Heart right ventricle (tissue), 16 donors: ENCODE data around the gene BNC2. TPM values are rescaled to one million over a fixed set of nuclear protein-coding genes. Genes with fewer than 3 reads are reported as not detected.

Experiments used
- ATAC-seq, 8 donors: fragments of 200-7000 bp; cut with Tn5 transposase; one replicate each; pipeline ENCODE4 v1.9.1; 2020; ENCODE audit warnings: mild to moderate bottlenecking in 8 of 8, moderate library complexity in 8 of 8, moderate number of reproducible peaks in 1 of 8
- DNase-seq, 2 donors: peaks; one replicate each; pipeline ENCODE4 v3.0.0-alpha.2; 2020
- H3K27ac ChIP-seq, 10 donors: fragments of 200-600 bp; sonication (generic) in 2 of 10; one replicate each; pipeline versions ENCODE4 v1.5.0 to v1.8.0; 2020 to 2022; ENCODE audit warnings: mild to moderate bottlenecking in 3 of 10
- H3K27me3 ChIP-seq, 7 donors: fragments of 200-600 bp; one replicate each; pipeline ENCODE4 v1.8.0; 2021 to 2022; ENCODE audit warnings: mild to moderate bottlenecking in 2 of 7
- H3K36me3 ChIP-seq, 9 donors: fragments of 200-600 bp; sonication (generic) in 1 of 9; one replicate each; pipeline versions ENCODE4 v1.5.0 to v1.8.0; 2020 to 2022; ENCODE audit warnings: mild to moderate bottlenecking in 2 of 9
- H3K4me1 ChIP-seq, 9 donors: fragments of 200-600 bp; sonication (generic) in 1 of 9; one replicate each; pipeline versions ENCODE4 v1.5.0 to v1.8.0; 2020 to 2022; ENCODE audit warnings: mild to moderate bottlenecking in 4 of 9
- H3K4me3 ChIP-seq, 10 donors: fragments of 200-600 bp; sonication (generic) in 2 of 10; one replicate each; pipeline versions ENCODE4 v1.5.0 to v1.8.0; 2020 to 2022; ENCODE audit warnings: mild to moderate bottlenecking in 7 of 10, moderate library complexity in 2 of 10
- H3K9me3 ChIP-seq, 11 donors: fragments of 200-600 bp in 10 of 11; sonication (generic) in 2 of 11; one replicate each; pipeline versions ENCODE4 v1.5.0 to v1.8.0; 2013 to 2022; ENCODE audit warnings: mild to moderate bottlenecking in 2 of 11, control low read depth in 1 of 11, moderate library complexity in 1 of 11
- WGBS, 2 donors: extraction: QIAGEN DNeasy Blood & Tissue Kit; methylation state at CpG; one replicate each; pipeline ENCODE4 v1.1.7; 2013; ENCODE audit warnings: inconsistent platforms in 1 of 2; 5-methylcytosine and 5-hydroxymethylcytosine counted together
- intact Hi-C, 10 donors: fragments of 100-400 bp; cut with DNase I; formaldehyde crosslinking; loops; one replicate each; pipeline versions ENCODE4 v1.11.1 to v1.14.2; 2022
- polyA plus RNA-seq, 2 donors: library from polyadenylated mRNA; stranded (reverse); fragments of 200-250 nt; gene quantifications; one replicate each; pipeline ENCODE4 v1.2.3, GENCODE V29; 2013
- total RNA-seq, 10 donors: library from RNA; stranded (reverse); fragmentation: NEBNext Ultra II Directional in 3 of 10; extraction: Animal tissue kit (Norgen Biotek cat#: 25700) in 3 of 10; gene quantifications; one replicate each; pipeline versions ENCODE4 v1.2.1 to v1.2.4, GENCODE V29; 2021 to 2023
- TF ChIP-seq, protein P1 (sequence below), 9 donors: fragments of 200-600 bp; sonication (generic) in 2 of 9; IDR thresholded peaks; one replicate each; pipeline versions ENCODE4 v1.5.0 to v1.8.0; 2021 to 2022; ENCODE audit warnings: antibody characterized with exemption in 9 of 9, mild to moderate bottlenecking in 5 of 9, moderate library complexity in 1 of 9
- donor health status: Arrhythmogenic right ventricular cardiomyopathy.
- donor health status: ischemic (EF 13 %, LVEDD 7.1; RV severe dilation, severe dysfunction).
- donor health status: healthy with polysubstance abuse.
- donor health status: DM: no; HTN: yes; CAD: no.
- donor health status: DM: no; HTN: no; CAD: no.
- donor health status: ischemic (EF 25% LVEDD 6.9; RV normal size, moderate dysfunction).
- donor health status: ischemic (EF 25% LVEDD 5.7; RV mildly dilated, moderate dysfunction).
- donor health status: healthy.
- donor health status: DM: yes; HTN: yes; CAD: no.
- donor health status: Ischemic cardiomyopathy.
- donor health status: ischemic (EF 35%, LVEDD 5.7; RV mildly dilated, moderate dysfunction).
- donor health status: nonischemic (EF 11% LVEDD 7.7; RV severe dilation, severe dysfunction).
- donor health status: DM: yes; HTN: yes; CAD: no.
- donor health status: PGD.
- donor health status: ischemic (EF 29% LVEDD 5.4; RV normal size, mild dysfunction).
- donor health status: nonischemic (EF 23%, LVEDD 6.1; RV moderate dilation, normal function).

Gene BNC2
- total and polyA plus RNA-seq, 12 donors: 0.49 to 7.3 (median 3.2) TPM

DNA sequence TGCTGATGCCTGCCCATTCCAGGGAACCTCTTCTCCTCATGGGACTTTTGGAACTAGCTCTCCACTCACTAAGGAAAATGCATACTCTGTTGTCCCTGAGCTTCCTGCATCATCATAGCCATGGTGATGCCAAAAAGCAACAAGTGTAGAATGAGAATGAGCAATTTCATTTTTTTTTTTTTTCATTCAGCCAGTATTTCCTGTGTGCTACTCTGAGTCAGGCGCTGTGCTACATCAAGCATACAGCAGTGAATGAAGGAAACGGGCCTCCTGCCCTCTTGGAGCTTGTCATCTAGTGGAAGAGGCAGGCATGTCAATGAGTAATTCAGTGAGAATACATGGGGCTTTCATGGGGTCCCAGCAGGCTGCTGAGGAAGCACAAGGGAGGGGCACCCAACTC lies 483.1 kb downstream of the BNC2 start:
- intact Hi-C loops: no loop called here
- WGBS, 2 donors: 77 to 84% methylated on average over 2 of the region's 2 CpGs
- Histone ChIP-seq H3K36me3 (no peaks in the 10 kb centered on the region), H3K4me3 (no peak overlapping the region), H3K27ac (no peak overlapping the region), H3K27me3 (no peaks in the 10 kb centered on the region), H3K9me3 (peaks cover 0 to 16% (median 6%) of the 10 kb centered on the region in 11 donors), H3K4me1 (peaks cover 0 to 6% (median 0%) of the 10 kb centered on the region in 9 donors)
- ATAC-seq (no peak), DNase-seq (no peak)
- TF ChIP-seq, protein P1, sequence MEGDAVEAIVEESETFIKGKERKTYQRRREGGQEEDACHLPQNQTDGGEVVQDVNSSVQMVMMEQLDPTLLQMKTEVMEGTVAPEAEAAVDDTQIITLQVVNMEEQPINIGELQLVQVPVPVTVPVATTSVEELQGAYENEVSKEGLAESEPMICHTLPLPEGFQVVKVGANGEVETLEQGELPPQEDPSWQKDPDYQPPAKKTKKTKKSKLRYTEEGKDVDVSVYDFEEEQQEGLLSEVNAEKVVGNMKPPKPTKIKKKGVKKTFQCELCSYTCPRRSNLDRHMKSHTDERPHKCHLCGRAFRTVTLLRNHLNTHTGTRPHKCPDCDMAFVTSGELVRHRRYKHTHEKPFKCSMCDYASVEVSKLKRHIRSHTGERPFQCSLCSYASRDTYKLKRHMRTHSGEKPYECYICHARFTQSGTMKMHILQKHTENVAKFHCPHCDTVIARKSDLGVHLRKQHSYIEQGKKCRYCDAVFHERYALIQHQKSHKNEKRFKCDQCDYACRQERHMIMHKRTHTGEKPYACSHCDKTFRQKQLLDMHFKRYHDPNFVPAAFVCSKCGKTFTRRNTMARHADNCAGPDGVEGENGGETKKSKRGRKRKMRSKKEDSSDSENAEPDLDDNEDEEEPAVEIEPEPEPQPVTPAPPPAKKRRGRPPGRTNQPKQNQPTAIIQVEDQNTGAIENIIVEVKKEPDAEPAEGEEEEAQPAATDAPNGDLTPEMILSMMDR (IDR thresholded peaks at IDR 0.05): no peak

DNA sequence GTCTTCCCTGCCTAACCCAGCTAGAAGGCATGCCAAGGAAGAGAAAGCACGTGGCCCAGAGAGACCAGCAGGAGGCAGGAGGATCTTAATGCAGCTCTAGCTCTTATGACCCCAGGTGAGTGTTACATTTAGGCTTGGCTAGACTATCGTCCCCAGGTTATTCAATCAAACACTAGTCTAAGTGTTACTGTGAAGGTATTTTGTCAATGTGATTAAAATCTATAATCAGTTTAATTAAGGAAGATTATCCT lies 483.7 kb downstream of the BNC2 start:
- DNase-seq (no peak), ATAC-seq (no peak)
- intact Hi-C loops: no loop called here
- H3K4me1 ChIP-seq: peaks cover 0 to 6% (median 0%) of the 10 kb centered on the region in 9 donors
- no peak overlapping the region for H3K4me3 ChIP-seq
- peaks cover 0 to 16% (median 6%) of the 10 kb centered on the region in 11 donors for H3K9me3 ChIP-seq
- TF ChIP-seq, protein P1 (IDR thresholded peaks at IDR 0.05): no peak
- peak overlapping the region in 1 of 10 donors; percentile 68 for H3K27ac ChIP-seq
- H3K36me3 ChIP-seq: no peaks in the 10 kb centered on the region
- 64 to 75% methylated on average over 2 of the region's 2 CpGs for WGBS, 2 donors
- no peaks in the 10 kb centered on the region for H3K27me3 ChIP-seq

DNA sequence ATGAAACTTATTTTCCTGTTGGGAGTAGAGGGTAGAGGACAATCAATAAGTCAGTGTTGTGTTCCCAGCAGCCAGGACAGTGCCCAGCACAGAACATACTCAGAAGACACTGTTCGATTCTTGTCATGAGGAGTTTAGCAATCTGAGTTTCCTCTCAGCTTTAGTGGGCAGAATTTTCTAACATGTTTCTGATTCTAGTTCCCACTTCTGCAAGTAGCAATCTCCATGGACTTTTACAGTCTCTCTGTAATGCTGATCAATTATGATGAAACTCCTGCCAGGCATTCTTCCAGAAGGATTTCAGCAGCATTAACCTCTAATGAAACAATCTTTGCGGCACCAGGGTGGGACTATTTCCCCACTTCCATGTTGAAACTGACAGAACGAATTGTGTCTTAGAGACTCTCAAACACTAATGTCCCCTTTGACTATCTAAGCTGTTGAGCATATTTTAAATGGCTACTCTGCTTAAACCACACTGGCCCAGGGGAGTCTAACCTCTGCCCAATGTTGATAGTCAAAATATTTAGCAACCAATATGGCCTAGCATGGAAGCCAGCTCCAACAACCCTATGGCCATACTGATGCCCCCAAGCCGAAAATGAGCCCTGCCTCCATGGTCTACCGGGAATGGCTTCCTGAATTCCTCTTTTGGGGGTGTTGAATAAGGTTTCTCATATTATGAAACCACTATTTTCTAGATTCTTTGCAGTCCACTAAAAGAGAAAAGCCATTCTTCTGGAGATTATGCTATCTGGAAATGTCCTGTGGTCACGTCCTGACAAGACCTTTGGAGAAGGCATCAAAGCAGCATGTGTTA lies 484.3 kb downstream of the BNC2 start:
- intact Hi-C loops: no loop called here
- H3K36me3 ChIP-seq: no peaks in the 10 kb centered on the region
- DNase-seq (no peak), ATAC-seq (peak in 1 of 8 donors; percentile 63)
- TF ChIP-seq, protein P1 (IDR thresholded peaks at IDR 0.05): no peak
- no peak overlapping the region for H3K4me3 ChIP-seq
- peak overlapping the region in 1 of 10 donors; percentile 68 for H3K27ac ChIP-seq
- H3K9me3 ChIP-seq: peaks cover 0 to 16% (median 6%) of the 10 kb centered on the region in 11 donors
- H3K27me3 ChIP-seq: no peaks in the 10 kb centered on the region
- WGBS, 2 donors: 85 to 87% methylated on average over 6 of the region's 6 CpGs
- peaks cover 0 to 6% (median 0%) of the 10 kb centered on the region in 9 donors for H3K4me1 ChIP-seq

DNA sequence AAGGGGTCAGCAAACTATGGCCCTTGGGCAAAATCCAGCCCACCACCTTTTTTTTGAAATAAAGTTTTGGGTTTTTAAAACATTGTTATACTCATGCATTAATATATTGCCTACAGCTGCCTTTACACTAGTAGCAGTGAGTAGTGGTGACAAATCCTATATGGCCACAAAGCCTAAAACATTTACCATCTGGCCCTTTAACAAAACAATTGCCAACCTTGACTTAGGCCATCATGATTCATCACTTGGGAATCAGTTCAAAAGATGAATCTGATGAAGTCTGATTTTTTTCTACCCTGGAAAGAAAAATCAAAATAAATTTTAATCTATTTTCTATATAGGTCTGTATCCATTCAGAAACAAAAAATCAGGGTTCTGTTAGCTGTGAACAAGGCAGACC lies 484.9 kb downstream of the BNC2 start:
- peak overlapping the region in 1 of 10 donors; percentile 68 for H3K27ac ChIP-seq
- intact Hi-C loops: no loop called here
- no peak for ATAC-seq

More for the DNA sequence above, 484.9 kb downstream of the BNC2 start:
- DNase-seq: no peak
- Histone ChIP-seq H3K36me3 (no peaks in the 10 kb centered on the region), H3K4me1 (peaks cover 0 to 6% (median 0%) of the 10 kb centered on the region in 9 donors), H3K4me3 (no peak overlapping the region), H3K9me3 (peaks cover 0 to 16% (median 6%) of the 10 kb centered on the region in 11 donors), H3K27me3 (no peaks in the 10 kb centered on the region)
- TF ChIP-seq, protein P1 (IDR thresholded peaks at IDR 0.05): no peak
